ENCODE measurements around the gene TMEM101. TPM values are rescaled to one million over a fixed set of nuclear protein-coding genes. Genes with fewer than 3 reads are reported as not detected.

The TMEM101 gene
- total and polyA plus RNA-seq, 2 donors (not counting 3 experiments of a cell fraction or from before 2014, with no cell fraction given) = 30.4 to 60.2 TPM

DNA sequence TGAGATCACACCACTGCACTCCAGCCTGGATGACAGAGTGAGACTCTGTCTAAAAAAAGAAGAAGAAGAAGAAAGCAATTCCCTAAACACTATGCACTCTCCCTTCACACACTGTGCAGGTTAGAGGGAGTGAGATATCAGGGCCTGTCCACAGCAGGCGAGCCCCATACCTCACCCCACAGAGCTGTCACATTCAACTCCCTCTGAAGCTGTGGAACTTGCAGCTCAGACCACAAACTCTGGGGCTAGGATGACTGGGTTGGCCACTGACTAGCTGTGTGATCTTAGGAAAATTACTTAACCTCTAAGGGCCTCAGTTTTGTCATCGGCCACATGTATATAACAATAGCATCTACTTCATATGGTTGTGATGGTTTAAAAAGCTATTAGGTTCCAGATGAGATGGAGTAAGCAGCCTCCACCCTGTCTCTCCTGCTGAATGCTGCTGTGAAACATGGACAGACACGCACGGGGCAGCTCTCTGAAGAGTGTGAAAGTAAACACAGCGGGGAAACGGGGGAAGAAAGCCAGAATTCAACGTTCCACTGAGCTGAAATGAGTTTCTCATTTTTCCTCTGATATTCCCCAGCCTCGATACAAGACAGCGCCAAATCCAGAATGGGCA lies 47.4 kb downstream of the TMEM101 start:
- TF ChIP-seq GATA2 (IDR thresholded peaks at IDR 0.05; ENCODE audit: insufficient read depth, insufficient read length, low read depth, low read length) = no peak
- TF ChIP-seq EZH2 (IDR thresholded peaks at IDR 0.05; ENCODE audit: borderline replicate concordance, low read depth, low read length, severe bottlenecking) = no peak
- TF ChIP-seq, protein P1, sequence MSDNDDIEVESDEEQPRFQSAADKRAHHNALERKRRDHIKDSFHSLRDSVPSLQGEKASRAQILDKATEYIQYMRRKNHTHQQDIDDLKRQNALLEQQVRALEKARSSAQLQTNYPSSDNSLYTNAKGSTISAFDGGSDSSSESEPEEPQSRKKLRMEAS (IDR thresholded peaks at IDR 0.05; ENCODE audit: insufficient read depth, insufficient read length) = no peak
- TF ChIP-seq, protein P2, sequence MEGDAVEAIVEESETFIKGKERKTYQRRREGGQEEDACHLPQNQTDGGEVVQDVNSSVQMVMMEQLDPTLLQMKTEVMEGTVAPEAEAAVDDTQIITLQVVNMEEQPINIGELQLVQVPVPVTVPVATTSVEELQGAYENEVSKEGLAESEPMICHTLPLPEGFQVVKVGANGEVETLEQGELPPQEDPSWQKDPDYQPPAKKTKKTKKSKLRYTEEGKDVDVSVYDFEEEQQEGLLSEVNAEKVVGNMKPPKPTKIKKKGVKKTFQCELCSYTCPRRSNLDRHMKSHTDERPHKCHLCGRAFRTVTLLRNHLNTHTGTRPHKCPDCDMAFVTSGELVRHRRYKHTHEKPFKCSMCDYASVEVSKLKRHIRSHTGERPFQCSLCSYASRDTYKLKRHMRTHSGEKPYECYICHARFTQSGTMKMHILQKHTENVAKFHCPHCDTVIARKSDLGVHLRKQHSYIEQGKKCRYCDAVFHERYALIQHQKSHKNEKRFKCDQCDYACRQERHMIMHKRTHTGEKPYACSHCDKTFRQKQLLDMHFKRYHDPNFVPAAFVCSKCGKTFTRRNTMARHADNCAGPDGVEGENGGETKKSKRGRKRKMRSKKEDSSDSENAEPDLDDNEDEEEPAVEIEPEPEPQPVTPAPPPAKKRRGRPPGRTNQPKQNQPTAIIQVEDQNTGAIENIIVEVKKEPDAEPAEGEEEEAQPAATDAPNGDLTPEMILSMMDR (IDR thresholded peaks at IDR 0.05; ENCODE audit: extremely low read depth in 1 of 2, insufficient read depth in 1 of 2, low read depth in 1 of 2, low read length in 2 of 2) = no peak
- no peak for TF ChIP-seq POLR2A (IDR thresholded peaks at IDR 0.05; ENCODE audit: low read depth, low read length)
- no peak for TF ChIP-seq JUN (IDR thresholded peaks at IDR 0.05; ENCODE audit: borderline replicate concordance, insufficient read depth, insufficient read length, low read depth)
- TF ChIP-seq MYC (IDR thresholded peaks at IDR 0.05; ENCODE audit: low read depth, low read length) = no peak
- TF ChIP-seq FOS (IDR thresholded peaks at IDR 0.05; ENCODE audit: borderline replicate concordance, insufficient read depth, low read length) = no peak
- no peak for TF ChIP-seq POLR2AphosphoS5 (IDR thresholded peaks at IDR 0.05; ENCODE audit: insufficient read depth, low read depth, low read length)
- Histone ChIP-seq H2AFZ (ENCODE audit: low read depth, low read length) (no peak overlapping the region), H3K9ac (replicated peaks; ENCODE audit: extremely low read depth, insufficient read depth, low read length) (no peak overlapping the region), H4K20me1 (replicated peaks; ENCODE audit: control insufficient read depth, extremely low read depth, insufficient read depth, low read length) (no peaks in the 10 kb centered on the region), H3K79me2 (ENCODE audit: control insufficient read depth, insufficient read depth, low read length) (no peaks in the 10 kb centered on the region), H3K27me3 (ENCODE audit: control insufficient read depth in 2 of 2, insufficient read depth in 2 of 2, low read length in 2 of 2) (peaks cover 3 to 12% of the 10 kb centered on the region in 2 experiments), H3K4me2 (ENCODE audit: insufficient read depth, low read length) (no peak overlapping the region), H3K9me3 (replicated peaks; ENCODE audit: control insufficient read depth, insufficient read depth, low read length) (no peaks in the 10 kb centered on the region), H3K27ac (ENCODE audit: insufficient read depth, low read depth, low read length) (no peak overlapping the region), H3K36me3 (ENCODE audit: control insufficient read depth in 2 of 2, extremely low read depth in 1 of 2, insufficient read depth in 2 of 2, low read length in 2 of 2) (no peaks in the 10 kb centered on the region), H3K4me3 (replicated peaks in 1 of 3; ENCODE audit: insufficient read depth in 1 of 3, low read depth in 1 of 3, low read length in 3 of 3) (no peak overlapping the region), H3K9me1 (replicated peaks; ENCODE audit: control insufficient read depth, extremely low read depth, insufficient read depth, low read length) (no peaks in the 10 kb centered on the region), H3K4me1 (ENCODE audit: control insufficient read depth, extremely low read depth, insufficient read depth, low read length) (no peaks in the 10 kb centered on the region)
- DNase-seq (ENCODE audit: low read depth, low spot score) (no peak), FAIRE-seq (no peak)
- ChIA-PET POLR2A (no interaction called here), CTCF (interaction anchor here (0.6 to 2.6 kb wide), 3 partner anchors 24 to 74 kb away, joined by 3 to 12 read pairs (median 8); no protein-coding TSS in a partner anchor)
- BruUV-seq (replicated peaks) = no TSS peak
- dilution Hi-C loops (cut with MboI; ENCODE audit: extremely low pct_ligation_motif_present, low sequenced_read_pairs) = no loop called here
- intact Hi-C loops (cut with micrococcal nuclease) = no loop called here

All from endothelial cell of umbilical vein (primary cell).